ENCODE results near the gene SEZ6L2.
"Not testable (repeated sequence)": the region's sequence is repeated elsewhere in the genome, so short reads cannot be mapped to it uniquely, and the experiment has no call there.

Gene SEZ6L2

DNA sequence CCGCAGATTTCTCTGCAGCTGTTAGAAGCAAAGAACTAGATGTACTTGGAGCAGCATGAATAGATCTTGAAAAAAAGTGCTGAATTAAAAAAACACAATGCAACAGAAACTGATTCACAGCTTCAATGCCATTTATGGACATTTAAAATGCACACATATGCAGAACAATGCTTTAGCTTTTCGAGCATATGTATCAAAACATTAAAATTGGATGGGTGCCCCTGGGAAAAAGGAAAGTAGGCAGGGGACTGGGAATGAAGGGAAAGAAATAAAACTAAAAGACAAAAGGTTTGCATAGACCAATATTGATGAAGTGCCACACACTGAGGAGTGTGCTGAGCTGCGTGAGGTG is 21.7 kb upstream of the SEZ6L2 start:
- Histone ChIP-seq H3K4me3 (ENCODE audit: low read length) (no peak overlapping the region), H3K27me3 (ENCODE audit: control insufficient read depth, insufficient read depth, low read length) (no peaks in the 10 kb centered on the region), H3K9ac (ENCODE audit: low read length) (no peak overlapping the region), H3K27ac (ENCODE audit: low read depth, low read length) (no peak overlapping the region), H3K36me3 (ENCODE audit: control insufficient read depth, insufficient read depth, low read length) (peaks cover 2% of the 10 kb centered on the region), H3K4me1 (ENCODE audit: control insufficient read depth, insufficient read depth, low read length) (peaks cover 4% of the 10 kb centered on the region)

- Histone ChIP-seq H3K27me3 (ENCODE audit: control insufficient read depth, insufficient read depth, low read length) (no peaks in the 10 kb centered on the region), H3K4me3 (ENCODE audit: low read length) (no peak overlapping the region), H3K4me1 (ENCODE audit: control insufficient read depth, insufficient read depth, low read length) (peaks cover 4% of the 10 kb centered on the region), H3K27ac (ENCODE audit: low read depth, low read length) (no peak overlapping the region), H3K9ac (ENCODE audit: low read length) (no peak overlapping the region), H3K36me3 (ENCODE audit: control insufficient read depth, insufficient read depth, low read length) (peaks cover 2% of the 10 kb centered on the region)
Measured at GRCh38 chr16:29920288-29921033, 21.1 kb upstream of the SEZ6L2 start.

- H3K36me3 ChIP-seq (ENCODE audit: control insufficient read depth, insufficient read depth, low read length), result peaks cover 2% of the 10 kb centered on the region
- H3K27ac ChIP-seq (ENCODE audit: low read depth, low read length), result no peak overlapping the region
- no peaks in the 10 kb centered on the region for H3K4me1 ChIP-seq (ENCODE audit: control insufficient read depth, insufficient read depth, low read length)
- H3K27me3 ChIP-seq (ENCODE audit: control insufficient read depth, insufficient read depth, low read length), result no peaks in the 10 kb centered on the region
- no peak overlapping the region for H3K9ac ChIP-seq (ENCODE audit: low read length)
- no peak overlapping the region for H3K4me3 ChIP-seq (ENCODE audit: low read length)
Measured at GRCh38 chr16:29916979-29917378, 17.6 kb upstream of the SEZ6L2 start.

- Histone ChIP-seq H3K27me3 (ENCODE audit: control insufficient read depth, insufficient read depth, low read length) (no peaks in the 10 kb centered on the region), H3K27ac (ENCODE audit: low read depth, low read length) (no peak overlapping the region), H3K4me1 (ENCODE audit: control insufficient read depth, insufficient read depth, low read length) (no peaks in the 10 kb centered on the region), H3K36me3 (ENCODE audit: control insufficient read depth, insufficient read depth, low read length) (no peaks in the 10 kb centered on the region), H3K4me3 (ENCODE audit: low read length) (no peak overlapping the region), H3K9ac (ENCODE audit: low read length) (no peak overlapping the region)
Measured at GRCh38 chr16:29915590-29916247, 16.4 kb upstream of the SEZ6L2 start.

DNA sequence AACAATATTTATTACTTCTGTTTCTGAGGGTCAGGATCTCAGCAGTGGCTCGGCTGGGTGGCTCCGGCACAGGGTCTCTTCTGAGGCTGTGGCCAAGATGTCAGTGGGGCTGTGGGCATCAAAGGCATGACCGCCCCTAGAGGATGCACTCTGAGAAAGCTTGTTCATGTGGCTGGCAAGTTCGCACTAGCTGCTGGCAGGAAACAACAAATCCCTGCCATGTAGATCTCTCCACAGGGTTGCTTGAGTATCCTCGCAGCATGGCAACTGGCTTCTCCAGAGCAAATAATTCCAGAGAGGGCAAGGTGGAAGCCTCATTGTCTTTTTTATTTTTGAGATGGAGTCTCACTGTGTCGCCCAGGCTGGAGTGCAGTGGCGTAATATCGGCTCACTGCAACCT is 14.2 kb upstream of the SEZ6L2 start:
- no peak overlapping the region for H3K27ac ChIP-seq (ENCODE audit: low read depth, low read length)
- no peaks in the 10 kb centered on the region for H3K4me1 ChIP-seq (ENCODE audit: control insufficient read depth, insufficient read depth, low read length)
- H3K4me3 ChIP-seq (ENCODE audit: low read length), result no peak overlapping the region
- no peak overlapping the region for H3K9ac ChIP-seq (ENCODE audit: low read length)
- no peaks in the 10 kb centered on the region for H3K27me3 ChIP-seq (ENCODE audit: control insufficient read depth, insufficient read depth, low read length)
- no peaks in the 10 kb centered on the region for H3K36me3 ChIP-seq (ENCODE audit: control insufficient read depth, insufficient read depth, low read length)

DNA sequence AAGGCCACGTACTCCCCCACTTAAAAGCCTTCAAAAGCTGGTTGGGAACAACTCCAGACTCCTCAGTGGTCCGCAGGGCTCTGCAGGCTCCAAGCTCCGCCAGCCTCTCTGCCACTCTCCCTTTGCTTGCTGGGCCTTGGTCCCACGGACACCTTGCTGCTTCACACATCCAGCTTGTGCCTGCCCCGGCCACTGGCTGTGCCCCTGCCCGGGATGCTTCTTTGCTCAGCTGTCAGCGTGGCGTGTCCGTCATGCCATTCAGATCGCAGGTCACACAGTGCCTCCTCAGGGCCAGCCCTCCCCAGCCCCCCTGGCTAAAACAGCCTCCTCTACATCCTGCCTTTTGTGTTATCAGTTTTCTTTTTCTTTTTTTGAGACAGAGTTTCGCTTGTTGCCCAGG is 12.7 kb upstream of the SEZ6L2 start:
- H3K4me3 ChIP-seq (ENCODE audit: low read length), result no peak overlapping the region
- no peak overlapping the region for H3K27ac ChIP-seq (ENCODE audit: low read depth, low read length)
- no peak overlapping the region for H3K9ac ChIP-seq (ENCODE audit: low read length)
- no peaks in the 10 kb centered on the region for H3K36me3 ChIP-seq (ENCODE audit: control insufficient read depth, insufficient read depth, low read length)
- H3K4me1 ChIP-seq (ENCODE audit: control insufficient read depth, insufficient read depth, low read length), result no peaks in the 10 kb centered on the region
- no peaks in the 10 kb centered on the region for H3K27me3 ChIP-seq (ENCODE audit: control insufficient read depth, insufficient read depth, low read length)

- H3K27me3 ChIP-seq (ENCODE audit: control insufficient read depth, insufficient read depth, low read length), result no peaks in the 10 kb centered on the region
- no peaks in the 10 kb centered on the region for H3K36me3 ChIP-seq (ENCODE audit: control insufficient read depth, insufficient read depth, low read length)
- H3K27ac ChIP-seq (ENCODE audit: low read depth, low read length), result no peak overlapping the region
- no peak overlapping the region for H3K9ac ChIP-seq (ENCODE audit: low read length)
- H3K4me3 ChIP-seq (ENCODE audit: low read length), result no peak overlapping the region
- no peaks in the 10 kb centered on the region for H3K4me1 ChIP-seq (ENCODE audit: control insufficient read depth, insufficient read depth, low read length)
Measured at GRCh38 chr16:29911676-29912010, 12.3 kb upstream of the SEZ6L2 start.

GRCh38 chr16:29910819-29911675 is 11.7 kb upstream of the SEZ6L2 start:
- no peaks in the 10 kb centered on the region for H3K27me3 ChIP-seq (ENCODE audit: control insufficient read depth, insufficient read depth, low read length)
- H3K36me3 ChIP-seq (ENCODE audit: control insufficient read depth, insufficient read depth, low read length), result no peaks in the 10 kb centered on the region
- no peak overlapping the region for H3K4me3 ChIP-seq (ENCODE audit: low read length)
- H3K27ac ChIP-seq (ENCODE audit: low read depth, low read length), result no peak overlapping the region
- no peak overlapping the region for H3K9ac ChIP-seq (ENCODE audit: low read length)
- H3K4me1 ChIP-seq (ENCODE audit: control insufficient read depth, insufficient read depth, low read length), result no peaks in the 10 kb centered on the region

- not testable (repeated sequence) for H3K4me1 ChIP-seq (ENCODE audit: control insufficient read depth, insufficient read depth, low read length)
Measured at GRCh38 chr16:29909851-29910250, 10.5 kb upstream of the SEZ6L2 start.

GRCh38 chr16:29909391-29909790 is 10.0 kb upstream of the SEZ6L2 start:
- Histone ChIP-seq H3K4me1 (ENCODE audit: control insufficient read depth, insufficient read depth, low read length) (no peaks in the 10 kb centered on the region), H3K27me3 (ENCODE audit: control insufficient read depth, insufficient read depth, low read length) (no peaks in the 10 kb centered on the region), H3K36me3 (ENCODE audit: control insufficient read depth, insufficient read depth, low read length) (no peaks in the 10 kb centered on the region), H3K27ac (ENCODE audit: low read depth, low read length) (no peak overlapping the region), H3K9ac (ENCODE audit: low read length) (no peak overlapping the region), H3K4me3 (ENCODE audit: low read length) (no peak overlapping the region)

More at GRCh38 chr16:29909851-29910250, 10.5 kb upstream of the SEZ6L2 start:
- H3K27ac ChIP-seq (ENCODE audit: low read depth, low read length); H3K27me3 ChIP-seq (ENCODE audit: control insufficient read depth, insufficient read depth, low read length); H3K9ac ChIP-seq (ENCODE audit: low read length); H3K36me3 ChIP-seq (ENCODE audit: control insufficient read depth, insufficient read depth, low read length); H3K4me3 ChIP-seq (ENCODE audit: low read length): not testable (repeated sequence)

DNA sequence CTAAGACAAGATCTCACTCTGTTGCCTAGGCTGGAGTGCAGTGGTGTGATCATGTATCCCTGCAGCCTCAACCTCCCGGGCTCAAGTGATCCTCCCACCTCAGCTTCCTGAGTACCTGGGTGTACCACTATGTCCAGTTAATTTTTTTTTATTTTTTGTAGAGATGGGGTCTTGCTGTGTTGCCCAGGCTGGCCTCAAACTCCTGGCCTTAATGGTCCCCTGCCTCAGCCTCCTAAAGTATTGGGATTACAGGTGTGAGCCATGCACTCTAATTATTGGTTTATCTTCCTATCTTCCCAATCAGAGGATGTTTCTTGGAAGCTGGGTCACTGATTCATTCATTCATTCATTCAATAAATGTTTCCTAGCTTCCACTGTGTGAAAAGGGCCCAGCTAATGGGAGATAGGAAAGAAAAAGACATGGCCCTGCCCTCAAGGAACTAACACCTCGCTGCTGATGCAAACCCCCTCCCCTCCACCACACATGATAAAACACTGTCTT is 9.4 kb upstream of the SEZ6L2 start:
- H3K36me3 ChIP-seq (ENCODE audit: control insufficient read depth, insufficient read depth, low read length), result no peaks in the 10 kb centered on the region
- no peak overlapping the region for H3K27ac ChIP-seq (ENCODE audit: low read depth, low read length)
- no peak overlapping the region for H3K9ac ChIP-seq (ENCODE audit: low read length)
- H3K27me3 ChIP-seq (ENCODE audit: control insufficient read depth, insufficient read depth, low read length), result no peaks in the 10 kb centered on the region
- H3K4me3 ChIP-seq (ENCODE audit: low read length), result no peak overlapping the region
- no peaks in the 10 kb centered on the region for H3K4me1 ChIP-seq (ENCODE audit: control insufficient read depth, insufficient read depth, low read length)

DNA sequence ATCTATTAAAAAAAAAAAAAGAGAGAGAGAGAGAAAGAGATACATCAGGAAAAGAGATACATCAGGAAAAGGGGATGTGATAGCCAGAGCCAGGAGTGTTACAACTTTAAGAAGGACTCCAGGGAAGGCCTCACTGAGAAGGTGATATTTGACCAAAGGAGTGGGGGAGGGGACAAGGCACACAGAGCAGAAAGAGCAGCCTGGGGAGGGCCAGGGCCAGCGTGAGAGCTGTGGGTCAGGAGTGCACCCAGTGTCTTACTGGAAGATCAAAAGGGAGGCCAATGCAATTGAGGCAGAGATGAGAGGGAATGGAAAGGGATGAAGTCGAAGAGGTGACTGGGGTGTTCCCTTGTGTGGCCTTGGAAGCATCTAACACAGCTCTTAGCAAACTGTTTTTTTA is 8.6 kb upstream of the SEZ6L2 start:
- Histone ChIP-seq H3K36me3 (ENCODE audit: control insufficient read depth, insufficient read depth, low read length) (no peaks in the 10 kb centered on the region), H3K27me3 (ENCODE audit: control insufficient read depth, insufficient read depth, low read length) (no peaks in the 10 kb centered on the region), H3K9ac (ENCODE audit: low read length) (no peak overlapping the region), H3K4me3 (ENCODE audit: low read length) (no peak overlapping the region), H3K27ac (ENCODE audit: low read depth, low read length) (no peak overlapping the region), H3K4me1 (ENCODE audit: control insufficient read depth, insufficient read depth, low read length) (no peaks in the 10 kb centered on the region)

All from rectal smooth muscle tissue (tissue), 1 donor.